HepG2 (cell line): Measurements from ENCODE around the gene RAB39A. TPM values are rescaled to one million over a fixed set of nuclear protein-coding genes. Genes with fewer than 3 reads are reported as not detected.

ENCODE experiments used
- AKAP8 ChIP-seq: sonication (generic); formaldehyde crosslinking; IDR thresholded peaks from 2 replicates; pipeline ENCODE4 v1.5.1; 2020; ENCODE audit warnings: mild to moderate bottlenecking, missing genetic modification reagents
- HINFP ChIP-seq: sonication (generic); formaldehyde crosslinking; IDR thresholded peaks from 2 replicates; pipeline ENCODE4 v1.4.0; 2020; ENCODE audit warnings: low read depth, mild to moderate bottlenecking, missing genetic modification reagents
- IRF1 ChIP-seq: sonication (generic); formaldehyde crosslinking; IDR thresholded peaks from 2 replicates; pipeline ENCODE4 v1.4.0; 2020; ENCODE audit warnings: low read depth, mild to moderate bottlenecking, missing genetic modification reagents
- NFYB ChIP-seq: sonication (generic); formaldehyde crosslinking; IDR thresholded peaks from 2 replicates; pipeline ENCODE4 v1.4.0; 2020; ENCODE audit warnings: missing genetic modification reagents
- PCBP1 ChIP-seq: fragments of 200-400 bp; formaldehyde crosslinking; IDR thresholded peaks from 2 replicates; pipeline ENCODE4 v1.6.1; 2017; ENCODE audit warnings: mild to moderate bottlenecking, low read depth, low read length, borderline replicate concordance
- SOX6 ChIP-seq, 2 experiments: fragments of 450-650 bp in 1 of 2; sonication (generic) in 1 of 2; formaldehyde crosslinking in 1 of 2; IDR thresholded peaks; 2 replicates each; pipeline versions ENCODE4 v1.4.0 to v1.6.1; 2017 to 2020; ENCODE audit warnings: antibody characterized with exemption in 1 of 2, mild to moderate bottlenecking in 1 of 2, missing genetic modification reagents in 1 of 2
- TGIF2 ChIP-seq: IDR thresholded peaks from 2 replicates; pipeline ENCODE4 v1.6.1; 2016; ENCODE audit warnings: control low read depth, missing compliant biosample characterization
- XRCC5 ChIP-seq: fragments of 200-400 bp; formaldehyde crosslinking; optimal IDR thresholded peaks from 2 replicates; pipeline ENCODE3; 2017; ENCODE audit warnings: mild to moderate bottlenecking, low read length
- ZFP1 ChIP-seq: IDR thresholded peaks from 2 replicates; pipeline ENCODE4 v1.6.1; 2016
- ZHX2 ChIP-seq, 2 experiments: sonication (generic) in 1 of 2; formaldehyde crosslinking in 1 of 2; IDR thresholded peaks; 2 replicates each; pipeline versions ENCODE4 v1.6.1 to v1.9.0; 2014 to 2022; ENCODE audit warnings: antibody characterized with exemption in 1 of 2, borderline replicate concordance in 1 of 2, inconsistent platforms in 1 of 2, low read depth in 1 of 2, missing genetic modification reagents in 1 of 2
- ZNF12 ChIP-seq: sonication (generic); formaldehyde crosslinking; IDR thresholded peaks from 2 replicates; pipeline ENCODE4 v1.5.0; 2020; ENCODE audit warnings: missing genetic modification reagents
- ZNF17 ChIP-seq: sonication (generic); formaldehyde crosslinking; IDR thresholded peaks from 2 replicates; pipeline ENCODE4 v1.5.0; 2020; ENCODE audit warnings: mild to moderate bottlenecking, missing genetic modification reagents
- ZNF281 ChIP-seq: sonication (generic); formaldehyde crosslinking; IDR thresholded peaks from 2 replicates; pipeline ENCODE4 v1.4.0; 2020; ENCODE audit warnings: missing genetic modification reagents, borderline replicate concordance
- ZNF331 ChIP-seq: sonication (generic); formaldehyde crosslinking; IDR thresholded peaks from 2 replicates; pipeline ENCODE4 v1.4.0; 2020; ENCODE audit warnings: missing genetic modification reagents
- ZNF546 ChIP-seq: sonication (generic); formaldehyde crosslinking; conservative IDR thresholded peaks from 2 replicates; pipeline ENCODE4 v1.8.1; 2023; ENCODE audit warnings: mild to moderate bottlenecking, missing genetic modification reagents
- ZNF83 ChIP-seq: sonication (generic); formaldehyde crosslinking; IDR thresholded peaks from 2 replicates; pipeline ENCODE4 v1.4.0; 2020; ENCODE audit warnings: missing genetic modification reagents, mild to moderate bottlenecking, borderline replicate concordance
- ZNF891 ChIP-seq: sonication (generic); formaldehyde crosslinking; IDR thresholded peaks from 2 replicates; pipeline ENCODE4 v1.5.0; 2020; ENCODE audit warnings: mild to moderate bottlenecking, missing genetic modification reagents
- polyA plus RNA-seq, 8 experiments: library from polyadenylated mRNA; depleted of rRNA in 3 of 8; stranded (reverse) in 7 of 8; unstranded in 1 of 8; fragments of >200 nt; fragmentation: Illumina TruSeq in 4 of 8; extraction: Trizol in 4 of 8; gene quantifications; 2 replicates each; pipeline versions ENCODE4 v1.2.1 to v1.2.3, GENCODE V29; 2011 to 2016; ENCODE audit warnings: low read depth in 4 of 8, missing spikeins in 1 of 8, mixed read lengths in 1 of 8; ENCODE audit not compliant: insufficient read depth in 1 of 8
- total RNA-seq, 5 experiments: library from RNA; depleted of rRNA; stranded (reverse); fragments of >200 nt; fragmentation: Illumina TruSeq; extraction: Trizol; gene quantifications; 2 replicates each; pipeline ENCODE4 v1.2.3, GENCODE V29; 2016; ENCODE audit warnings: low read depth in 1 of 5

Gene RAB39A
- total and polyA plus RNA-seq, 2 of the 13 experiments (the other 11 are each of a cell fraction or from before 2014, with no cell fraction given) = not detected

- TF ChIP-seq ZHX2 (IDR thresholded peaks at IDR 0.05; ENCODE audit: low read depth) (peak; percentile 39; the same call in 1 of the 2 replicates), ZHX2 (CRISPR knock-in tag; IDR thresholded peaks at IDR 0.05; ENCODE audit: borderline replicate concordance) (peak; percentile 85), ZFP1 (CRISPR knock-in tag) (no peak), ZNF546 (CRISPR knock-in tag) (peak; percentile 96), ZNF12 (CRISPR knock-in tag) (peak; percentile 57), ZNF17 (CRISPR knock-in tag) (no peak), SOX6 (IDR thresholded peaks at IDR 0.05) (no peak), SOX6 (CRISPR knock-in tag; IDR thresholded peaks at IDR 0.05) (peak; percentile 69), ZNF281 (no peak), ZNF331 (CRISPR knock-in tag) (no peak; the same call in 1 of the 2 replicates), TGIF2 (CRISPR knock-in tag) (peak; percentile 88), XRCC5 (no peak), PCBP1 (no peak), HINFP (CRISPR knock-in tag) (no peak), IRF1 (CRISPR knock-in tag) (peak; percentile 33; the same call in 1 of the 2 replicates), ZNF891 (CRISPR knock-in tag) (peak; percentile 68), ZNF83 (CRISPR knock-in tag) (0 out of 2 replicates have a peak, but pooled peaks have one; percentile 50), AKAP8 (CRISPR knock-in tag) (peak; percentile 53; the same call in 1 of the 2 replicates), NFYB (CRISPR knock-in tag) (no peak; the same call in 1 of the 2 replicates)
Observed at GRCh38 chr11:108008656-108009496, 80.6 kb downstream of the RAB39A start, which contains the start of gene CUL5 (continued).
